ENCODE measurements around the gene VPS9D1. TPM values are rescaled to one million over a fixed set of nuclear protein-coding genes. Genes with fewer than 3 reads are reported as not detected.

Gene VPS9D1
- total RNA-seq, 1 donor = 14.5 TPM

GRCh38 chr16:89748921-89749320 lies 28.2 kb upstream of the VPS9D1 start:
- H2AFZ ChIP-seq (ENCODE audit: low read length) = no peak overlapping the region
- no peak overlapping the region for H3K27ac ChIP-seq (ENCODE audit: low read depth, low read length)
- peaks cover 5% of the 10 kb centered on the region for H3K36me3 ChIP-seq (ENCODE audit: insufficient read depth, low read length)
- no peaks in the 10 kb centered on the region for H3K9me3 ChIP-seq (ENCODE audit: low read depth, low read length)
- H3K4me3 ChIP-seq (ENCODE audit: insufficient read depth, low read length) = no peak overlapping the region
- H3K79me2 ChIP-seq (ENCODE audit: insufficient read depth, low read length) = no peaks in the 10 kb centered on the region
- no peaks in the 10 kb centered on the region for H3K27me3 ChIP-seq (ENCODE audit: insufficient read depth, low read length)
- H4K20me1 ChIP-seq (ENCODE audit: insufficient read depth, low read length) = no peaks in the 10 kb centered on the region
- no peak for TF ChIP-seq CTCF (IDR thresholded peaks at IDR 0.05; ENCODE audit: extremely low read depth, low read depth, low read length)
- no peak overlapping the region for H3K4me2 ChIP-seq (ENCODE audit: insufficient read depth, low read length)
- no peaks in the 10 kb centered on the region for H3K4me1 ChIP-seq (ENCODE audit: insufficient read depth, low read length)
- DNase-seq (ENCODE audit: insufficient read length, low spot score, missing footprints) = peak; percentile 30

- Histone ChIP-seq H3K27ac (ENCODE audit: low read depth, low read length) (no peak overlapping the region), H3K4me2 (ENCODE audit: insufficient read depth, low read length) (no peak overlapping the region), H3K9me3 (ENCODE audit: low read depth, low read length) (no peaks in the 10 kb centered on the region), H3K36me3 (ENCODE audit: insufficient read depth, low read length) (peaks cover 5% of the 10 kb centered on the region), H2AFZ (ENCODE audit: low read length) (no peak overlapping the region), H3K79me2 (ENCODE audit: insufficient read depth, low read length) (no peaks in the 10 kb centered on the region), H3K4me1 (ENCODE audit: insufficient read depth, low read length) (no peaks in the 10 kb centered on the region), H3K4me3 (ENCODE audit: insufficient read depth, low read length) (no peak overlapping the region), H3K27me3 (ENCODE audit: insufficient read depth, low read length) (no peaks in the 10 kb centered on the region), H4K20me1 (ENCODE audit: insufficient read depth, low read length) (no peaks in the 10 kb centered on the region)
- TF ChIP-seq CTCF (IDR thresholded peaks at IDR 0.05; ENCODE audit: extremely low read depth, low read depth, low read length) = no peak
- DNase-seq (ENCODE audit: insufficient read length, low spot score, missing footprints) = peak; percentile 52
Observed at GRCh38 chr16:89748076-89748475, 27.4 kb upstream of the VPS9D1 start.

GRCh38 chr16:89746043-89746442 lies 25.3 kb upstream of the VPS9D1 start:
- peak; percentile 10 for DNase-seq (ENCODE audit: insufficient read length, low spot score, missing footprints)
- Histone ChIP-seq H2AFZ (ENCODE audit: low read length) (no peak overlapping the region), H3K4me2 (ENCODE audit: insufficient read depth, low read length) (no peak overlapping the region), H3K9me3 (ENCODE audit: low read depth, low read length) (no peaks in the 10 kb centered on the region), H3K36me3 (ENCODE audit: insufficient read depth, low read length) (peaks cover 2% of the 10 kb centered on the region), H4K20me1 (ENCODE audit: insufficient read depth, low read length) (no peaks in the 10 kb centered on the region), H3K79me2 (ENCODE audit: insufficient read depth, low read length) (no peaks in the 10 kb centered on the region), H3K27ac (ENCODE audit: low read depth, low read length) (no peak overlapping the region), H3K4me3 (ENCODE audit: insufficient read depth, low read length) (no peak overlapping the region), H3K4me1 (ENCODE audit: insufficient read depth, low read length) (no peaks in the 10 kb centered on the region), H3K27me3 (ENCODE audit: insufficient read depth, low read length) (no peaks in the 10 kb centered on the region)
- no peak for TF ChIP-seq CTCF (IDR thresholded peaks at IDR 0.05; ENCODE audit: extremely low read depth, low read depth, low read length)

- Histone ChIP-seq H3K4me1 (ENCODE audit: insufficient read depth, low read length) (no peaks in the 10 kb centered on the region), H3K27ac (ENCODE audit: low read depth, low read length) (no peak overlapping the region), H3K9me3 (ENCODE audit: low read depth, low read length) (no peaks in the 10 kb centered on the region), H2AFZ (ENCODE audit: low read length) (no peak overlapping the region), H3K4me2 (ENCODE audit: insufficient read depth, low read length) (no peak overlapping the region), H4K20me1 (ENCODE audit: insufficient read depth, low read length) (no peaks in the 10 kb centered on the region), H3K36me3 (ENCODE audit: insufficient read depth, low read length) (peaks cover 13% of the 10 kb centered on the region), H3K4me3 (ENCODE audit: insufficient read depth, low read length) (no peak overlapping the region), H3K27me3 (ENCODE audit: insufficient read depth, low read length) (no peaks in the 10 kb centered on the region), H3K79me2 (ENCODE audit: insufficient read depth, low read length) (no peaks in the 10 kb centered on the region)
- peak; percentile 42 for DNase-seq (ENCODE audit: insufficient read length, low spot score, missing footprints)
- no peak for TF ChIP-seq CTCF (IDR thresholded peaks at IDR 0.05; ENCODE audit: extremely low read depth, low read depth, low read length)
Observed at GRCh38 chr16:89744813-89745212, 24.1 kb upstream of the VPS9D1 start.

All from osteoblast (primary cell).